Activated CD8-positive, alpha-beta memory T cell treated with anti-CD3 and anti-CD28 coated beads for 24 hours (primary cell): ENCODE data around the gene EIF4G3.
"Not testable (repeated sequence)": the region's sequence is repeated elsewhere in the genome, so short reads cannot be mapped to it uniquely, and the experiment has no call there.

ENCODE experiments used
- DNase-seq: peaks from one replicate; pipeline ENCODE4 v3.0.0-alpha.2; 2020

The EIF4G3 gene

GRCh38 chr1:20928146-20928545, 248.6 kb downstream of the EIF4G3 start:
- DNase-seq, result no peak

GRCh38 chr1:20921285-20921684, 255.4 kb downstream of the EIF4G3 start:
- no peak for DNase-seq

GRCh38 chr1:20913242-20913641, 263.5 kb downstream of the EIF4G3 start:
- no peak for DNase-seq

- not testable (repeated sequence) for DNase-seq
Measured at GRCh38 chr1:20907526-20907925, 269.2 kb downstream of the EIF4G3 start.

- DNase-seq, result no peak
Measured at GRCh38 chr1:20903437-20903836, 273.3 kb downstream of the EIF4G3 start.

- DNase-seq, result no peak
Measured at GRCh38 chr1:20900056-20900455, 276.6 kb downstream of the EIF4G3 start.

GRCh38 chr1:20899154-20899972, 277.3 kb downstream of the EIF4G3 start:
- no peak for DNase-seq

GRCh38 chr1:20896826-20897225, 279.9 kb downstream of the EIF4G3 start:
- DNase-seq, result no peak

- no peak for DNase-seq
Measured at GRCh38 chr1:20893931-20894330, 282.8 kb downstream of the EIF4G3 start.

GRCh38 chr1:20891091-20891490, 285.6 kb downstream of the EIF4G3 start:
- no peak for DNase-seq

GRCh38 chr1:20887246-20887645, 289.5 kb downstream of the EIF4G3 start:
- DNase-seq, result no peak

GRCh38 chr1:20885121-20885520, 291.6 kb downstream of the EIF4G3 start:
- DNase-seq, result no peak

- DNase-seq, result no peak
Measured at GRCh38 chr1:20884513-20884912, 292.2 kb downstream of the EIF4G3 start.

- DNase-seq, result no peak
Measured at GRCh38 chr1:20883766-20884165, 292.9 kb downstream of the EIF4G3 start.

- no peak for DNase-seq
Measured at GRCh38 chr1:20882837-20883236, 293.9 kb downstream of the EIF4G3 start.

GRCh38 chr1:20878799-20879198, 297.9 kb downstream of the EIF4G3 start:
- DNase-seq, result no peak

- no peak for DNase-seq
Measured at GRCh38 chr1:20875198-20875973, 301.3 kb downstream of the EIF4G3 start.

GRCh38 chr1:20873311-20873710, 303.4 kb downstream of the EIF4G3 start:
- no peak for DNase-seq

GRCh38 chr1:20871419-20871818, 305.3 kb downstream of the EIF4G3 start:
- no peak for DNase-seq

- no peak for DNase-seq
Measured at GRCh38 chr1:20870718-20871117, 306.0 kb downstream of the EIF4G3 start.

- no peak for DNase-seq
Measured at GRCh38 chr1:20868263-20868662, 308.4 kb downstream of the EIF4G3 start.

- no peak for DNase-seq
Measured at GRCh38 chr1:20867847-20868246, 308.9 kb downstream of the EIF4G3 start.

- DNase-seq, result no peak
Measured at GRCh38 chr1:20867062-20867461, 309.6 kb downstream of the EIF4G3 start.

- DNase-seq, result no peak
Measured at GRCh38 chr1:20865001-20865400, 311.7 kb downstream of the EIF4G3 start.
